Gastrocnemius medialis (tissue), 4 donors: ENCODE data around the gene GAB2. TPM values are rescaled to one million over a fixed set of nuclear protein-coding genes. Genes with fewer than 3 reads are reported as not detected.
A peak's percentile ranks its signal among the peaks of the same experiment; 100 is the strongest.

Experiments used
- ATAC-seq, 2 donors: fragments of 150-250 bp; one replicate each; pipeline ENCODE4 v1.9.1; 2016
- DNase-seq, 2 donors: peaks; one replicate each; pipeline ENCODE4 v3.0.0-alpha.2; 2019
- H3K27ac ChIP-seq, 4 donors: fragments of 200-600 bp; sonication (generic); 1 replicate in 1 of 4; 2 replicates in 3 of 4; pipeline ENCODE4 v1.5.1; 2016 to 2018; ENCODE audit warnings: mild to moderate bottlenecking in 2 of 4, moderate library complexity in 1 of 4
- H3K27me3 ChIP-seq, 3 donors: fragments of 200-600 bp; sonication (generic) in 2 of 3; 1 replicate in 1 of 3; 2 replicates in 2 of 3; pipeline versions ENCODE4 v1.5.1 to v1.6.0; 2016 to 2019; ENCODE audit warnings: mild to moderate bottlenecking in 1 of 3, moderate library complexity in 1 of 3
- H3K36me3 ChIP-seq, 2 donors: fragments of 200-600 bp; sonication (generic) in 1 of 2; one replicate each; pipeline ENCODE4 v1.5.1; 2017 to 2018
- H3K4me1 ChIP-seq, 2 donors: fragments of 200-600 bp; sonication (generic) in 1 of 2; one replicate each; pipeline ENCODE4 v1.5.1; 2016 to 2017; ENCODE audit warnings: mild to moderate bottlenecking in 2 of 2
- H3K4me3 ChIP-seq, 4 donors: fragments of 200-600 bp; sonication (generic) in 3 of 4; 1 replicate in 1 of 4; 2 replicates in 3 of 4; pipeline ENCODE4 v1.5.1; 2016 to 2019; ENCODE audit warnings: mild to moderate bottlenecking in 2 of 4
- H3K9me3 ChIP-seq, 3 donors: fragments of 200-600 bp; sonication (generic) in 2 of 3; 1 replicate in 1 of 3; 2 replicates in 2 of 3; pipeline ENCODE4 v1.5.1; 2016 to 2019
- CTCF ChIP-seq, 5 experiments: fragments of 450-650 bp in 3 of 5; fragments of 200-600 bp in 2 of 5; sonication (generic) in 2 of 5; IDR thresholded peaks in 4 of 5; conservative IDR thresholded peaks in 1 of 5; 1 replicate in 4 of 5; 2 replicates in 1 of 5; pipeline ENCODE4 v1.5.1; 2016 to 2019; ENCODE audit warnings: antibody characterized with exemption in 5 of 5, mild to moderate bottlenecking in 3 of 5, moderate library complexity in 3 of 5
- POLR2A ChIP-seq, 2 donors: fragments of 450-650 bp; IDR thresholded peaks; one replicate each; pipeline ENCODE4 v1.6.1; 2017; ENCODE audit warnings: antibody characterized with exemption in 2 of 2, mild to moderate bottlenecking in 2 of 2, moderate library complexity in 2 of 2
- in situ Hi-C, 4 donors: fragments of 200-750 bp; cut with MboI; loops; one replicate each; pipeline versions ENCODE4 v1.15.0 to v1.8.0; 2017; ENCODE audit warnings: low sequenced_read_pairs in 4 of 4
- intact Hi-C: fragments of 100-400 bp; cut with DNase I; formaldehyde crosslinking; loops from one replicate; pipeline ENCODE4 v1.15.1; 2023; ENCODE audit warnings: low total_unique reads
- total RNA-seq, 4 donors: library from RNA; depleted of rRNA; stranded (reverse); fragments of >200 nt; gene quantifications; one replicate each; pipeline versions ENCODE4 v1.1.0 to v1.2.3, GENCODE V29; 2016

Gene GAB2
- total RNA-seq, 4 donors from 2014 or later = 4.9 to 68.0 (median 25.8) TPM

- H3K36me3 ChIP-seq = no peaks in the 10 kb centered on the region
- ATAC-seq (no peak), DNase-seq (no peak)
- intact Hi-C loops (no loop called here), in situ Hi-C loops (no loop called here)
- no peaks in the 10 kb centered on the region for H3K27me3 ChIP-seq
- H3K4me1 ChIP-seq = peaks cover 17 to 51% of the 10 kb centered on the region in 2 donors
- peak overlapping the region; percentile 16 to 38 (median 26) for H3K4me3 ChIP-seq
- no peak for TF ChIP-seq CTCF (IDR thresholded peaks at IDR 0.05 in 4 of 5, conservative IDR thresholded peaks at IDR 0.05 in 1 of 5)
- TF ChIP-seq POLR2A (IDR thresholded peaks at IDR 0.05) = no peak
- peak overlapping the region; percentile 46 to 62 (median 58) for H3K27ac ChIP-seq
- no peaks in the 10 kb centered on the region for H3K9me3 ChIP-seq
Observed at GRCh38 chr11:78350091-78350645, 67.5 kb downstream of the GAB2 start.

- no peak for TF ChIP-seq POLR2A (IDR thresholded peaks at IDR 0.05)
- TF ChIP-seq CTCF (IDR thresholded peaks at IDR 0.05 in 4 of 5, conservative IDR thresholded peaks at IDR 0.05 in 1 of 5) = no peak
- Histone ChIP-seq H3K4me3 (peak overlapping the region in 1 of 4 donors; percentile 30), H3K4me1 (peaks cover 17 to 49% of the 10 kb centered on the region in 2 donors), H3K27ac (peak overlapping the region; percentile 46 to 62 (median 58)), H3K9me3 (no peaks in the 10 kb centered on the region), H3K27me3 (no peaks in the 10 kb centered on the region), H3K36me3 (no peaks in the 10 kb centered on the region)
- in situ Hi-C loops (no loop called here), intact Hi-C loops (no loop called here)
- ATAC-seq (no peak), DNase-seq (no peak)
Observed at GRCh38 chr11:78349624-78350023, 68.0 kb downstream of the GAB2 start.

- Histone ChIP-seq H3K27me3 (no peaks in the 10 kb centered on the region), H3K9me3 (no peaks in the 10 kb centered on the region), H3K36me3 (no peaks in the 10 kb centered on the region), H3K4me3 (no peak overlapping the region), H3K4me1 (peaks cover 17 to 49% of the 10 kb centered on the region in 2 donors), H3K27ac (peak overlapping the region; percentile 46 to 62 (median 58))
- in situ Hi-C loops = no loop called here
- intact Hi-C loops = no loop called here
- TF ChIP-seq POLR2A (IDR thresholded peaks at IDR 0.05) = no peak
- TF ChIP-seq CTCF (IDR thresholded peaks at IDR 0.05 in 4 of 5, conservative IDR thresholded peaks at IDR 0.05 in 1 of 5) = no peak
- ATAC-seq (no peak), DNase-seq (no peak)
Observed at GRCh38 chr11:78349114-78349513, 68.5 kb downstream of the GAB2 start.

- Histone ChIP-seq H3K36me3 (no peaks in the 10 kb centered on the region), H3K4me1 (peaks cover 17 to 48% of the 10 kb centered on the region in 2 donors), H3K4me3 (no peak overlapping the region), H3K9me3 (no peaks in the 10 kb centered on the region), H3K27ac (no peak overlapping the region), H3K27me3 (no peaks in the 10 kb centered on the region)
- TF ChIP-seq POLR2A (IDR thresholded peaks at IDR 0.05) (no peak), CTCF (IDR thresholded peaks at IDR 0.05 in 4 of 5, conservative IDR thresholded peaks at IDR 0.05 in 1 of 5) (no peak)
- in situ Hi-C loops = no loop called here
- intact Hi-C loops = no loop called here
- ATAC-seq (no peak), DNase-seq (no peak)
Observed at GRCh38 chr11:78347956-78348355, 69.7 kb downstream of the GAB2 start.

GRCh38 chr11:78346799-78347198 is 70.8 kb downstream of the GAB2 start:
- no peak for DNase-seq
- H3K4me1 ChIP-seq = peaks cover 17 to 38% of the 10 kb centered on the region in 2 donors
- no peak overlapping the region for H3K27ac ChIP-seq
- H3K36me3 ChIP-seq = no peaks in the 10 kb centered on the region
- TF ChIP-seq CTCF (IDR thresholded peaks at IDR 0.05 in 4 of 5, conservative IDR thresholded peaks at IDR 0.05 in 1 of 5) (no peak), POLR2A (IDR thresholded peaks at IDR 0.05) (no peak)
- in situ Hi-C loops = no loop called here
- intact Hi-C loops = no loop called here
- H3K4me3 ChIP-seq = no peak overlapping the region
- no peaks in the 10 kb centered on the region for H3K27me3 ChIP-seq
- H3K9me3 ChIP-seq = no peaks in the 10 kb centered on the region
- no peak for ATAC-seq
